Activated CD8-positive, alpha-beta memory T cell treated with anti-CD3 and anti-CD28 coated beads, Interleukin-2, amount 50 U/mL, for 1 hour (primary cell): ENCODE data around the gene GABBR2.
"Not testable (repeated sequence)": the region's sequence is repeated elsewhere in the genome, so short reads cannot be mapped to it uniquely, and the experiment has no call there.

Experiments used
- DNase-seq: peaks from one replicate; pipeline ENCODE4 v3.0.0-alpha.2; 2020; ENCODE audit errors: extremely low read depth

The GABBR2 gene

GRCh38 chr9:98596486-98596885 lies 112.2 kb downstream of the GABBR2 start:
- no peak for DNase-seq

- no peak for DNase-seq
These were observed 114.1 kb downstream of the GABBR2 start for GRCh38 chr9:98594546-98595160.

GRCh38 chr9:98593354-98594253 lies 115.1 kb downstream of the GABBR2 start:
- no peak for DNase-seq

DNA sequence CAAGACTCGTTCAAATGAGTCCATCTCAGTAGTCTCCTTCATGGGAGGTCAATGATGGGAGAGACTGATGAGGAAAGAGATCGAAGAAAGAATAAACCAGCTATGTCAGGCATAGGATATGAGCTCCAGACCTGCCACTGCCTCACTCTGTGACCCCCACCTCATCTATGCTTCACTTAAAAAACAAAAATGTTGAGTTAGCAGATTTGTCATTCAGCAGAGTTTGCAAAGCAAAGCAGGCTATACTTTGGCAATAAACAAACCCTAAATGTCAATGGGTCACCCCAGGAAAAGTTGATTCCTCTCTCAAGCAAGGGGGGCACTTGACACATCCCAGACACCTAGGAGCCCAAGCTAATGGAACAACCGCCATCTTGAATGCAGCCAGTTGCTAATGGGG lies 117.0 kb downstream of the GABBR2 start:
- no peak for DNase-seq

- DNase-seq, result no peak
These were observed 118.6 kb downstream of the GABBR2 start for GRCh38 chr9:98590101-98590500.

GRCh38 chr9:98589102-98589501 lies 119.6 kb downstream of the GABBR2 start:
- DNase-seq, result no peak

DNA sequence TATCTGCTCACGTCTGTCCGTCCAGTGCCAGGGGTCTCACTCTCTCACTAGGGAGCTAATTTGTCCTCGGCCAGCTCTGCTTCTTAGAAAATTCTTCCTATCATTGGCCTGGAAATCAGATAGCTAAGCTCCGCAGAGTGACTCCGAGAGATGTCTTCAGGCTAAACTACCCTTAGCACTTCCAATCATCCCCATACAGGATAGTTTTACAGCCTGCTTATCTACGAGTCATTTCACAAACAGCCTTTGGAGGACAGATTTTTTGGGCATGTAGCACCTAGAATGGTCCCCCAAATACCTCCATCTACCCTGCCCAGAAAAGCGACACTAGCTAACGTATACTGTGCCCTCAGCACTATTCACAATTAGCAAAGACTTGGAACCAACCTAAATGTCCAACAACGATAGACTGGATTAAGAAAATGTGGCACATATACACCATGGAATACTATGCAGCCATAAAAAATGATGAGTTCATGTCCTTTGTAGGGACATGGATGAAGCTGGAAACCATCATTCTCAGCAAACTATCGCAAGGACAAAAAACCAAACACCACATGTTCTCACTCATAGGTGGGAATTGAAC lies 123.8 kb downstream of the GABBR2 start:
- not testable (repeated sequence) for DNase-seq

DNA sequence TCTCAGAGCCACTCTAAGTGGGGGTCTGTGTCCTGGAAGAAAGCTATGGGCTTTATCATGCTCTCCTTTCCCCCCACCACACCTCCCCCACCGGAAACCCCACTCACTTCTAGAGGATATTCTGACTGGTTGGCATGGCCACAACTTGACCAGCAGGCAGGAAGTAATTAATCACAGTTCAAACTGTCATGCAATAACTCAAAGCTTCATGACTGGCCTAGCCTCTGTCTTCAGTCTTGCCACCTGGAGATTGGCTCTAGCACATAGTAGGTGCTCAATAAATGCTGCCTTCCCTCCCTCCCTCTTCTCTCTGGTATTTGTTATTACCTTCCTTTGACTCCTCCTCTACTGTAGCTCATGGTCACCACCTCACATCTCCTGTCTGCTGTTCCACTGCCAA lies 124.7 kb downstream of the GABBR2 start:
- no peak for DNase-seq

DNA sequence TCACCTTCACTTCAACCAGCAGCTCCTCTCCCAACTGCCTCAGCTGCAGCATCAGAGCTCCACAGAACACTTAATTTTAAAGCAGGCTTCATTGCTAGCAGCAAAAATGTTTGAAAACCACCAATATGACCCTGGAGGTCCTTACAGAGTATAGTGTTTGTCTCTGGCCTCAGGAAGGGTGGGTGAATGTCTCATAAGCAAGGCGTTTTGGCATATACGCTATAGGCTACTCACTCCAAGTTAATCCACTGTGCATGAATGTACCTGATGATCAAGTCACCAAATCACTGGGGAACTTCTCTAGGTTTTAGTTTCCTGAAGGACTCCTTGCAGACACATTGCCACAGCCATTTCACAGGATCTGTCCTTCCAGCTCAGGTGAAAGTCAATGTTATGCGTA lies 125.3 kb downstream of the GABBR2 start:
- no peak for DNase-seq

GRCh38 chr9:98580956-98581355 lies 127.8 kb downstream of the GABBR2 start:
- no peak for DNase-seq

- no peak for DNase-seq
These were observed 129.0 kb downstream of the GABBR2 start for GRCh38 chr9:98579700-98580099.

DNA sequence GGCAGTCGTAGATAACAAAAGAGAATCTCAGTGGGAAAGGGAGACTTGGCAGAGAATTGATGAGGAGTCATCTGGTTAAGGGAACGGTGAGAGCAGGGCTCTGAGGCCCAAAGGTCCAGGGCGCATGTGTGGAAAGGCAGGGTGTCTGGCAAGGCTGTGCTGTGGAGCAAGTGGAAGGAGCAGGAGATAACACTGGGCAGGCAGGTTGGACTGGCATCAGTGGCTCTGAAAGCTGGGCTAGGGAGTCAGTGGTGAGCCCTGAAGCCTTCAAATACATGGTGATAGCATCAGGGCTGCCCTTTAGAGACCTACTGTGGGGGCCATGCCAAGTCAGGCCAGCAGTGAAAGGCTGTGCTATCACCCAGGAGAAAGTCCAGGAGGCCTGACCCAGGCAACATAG lies 131.3 kb downstream of the GABBR2 start:
- DNase-seq, result no peak

GRCh38 chr9:98576859-98577258 lies 131.9 kb downstream of the GABBR2 start:
- no peak for DNase-seq

- no peak for DNase-seq
These were observed 132.4 kb downstream of the GABBR2 start for GRCh38 chr9:98576354-98576753.

GRCh38 chr9:98575379-98576346 lies 133.1 kb downstream of the GABBR2 start:
- DNase-seq, result no peak

- no peak for DNase-seq
These were observed 134.9 kb downstream of the GABBR2 start for GRCh38 chr9:98573749-98574278.

DNA sequence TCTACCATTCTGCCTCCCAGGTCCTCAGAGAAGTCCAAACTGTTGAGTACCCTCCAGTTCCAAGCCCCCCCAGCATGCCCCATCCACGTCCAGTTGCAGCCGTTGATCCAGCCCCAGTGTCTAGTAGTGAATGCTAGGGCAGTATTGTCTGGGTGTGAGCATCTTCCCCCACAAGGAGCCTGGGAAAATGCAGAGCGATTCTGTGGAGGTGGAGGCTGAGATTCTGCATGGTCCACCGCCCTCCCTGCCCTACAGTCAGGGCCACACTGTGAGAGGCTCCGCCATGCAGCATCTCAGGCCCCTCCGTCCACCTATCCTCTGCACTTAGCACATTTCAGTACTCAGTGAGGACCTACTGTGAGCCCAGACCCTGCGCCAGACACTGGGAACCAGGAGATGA lies 135.9 kb downstream of the GABBR2 start:
- DNase-seq, result no peak

DNA sequence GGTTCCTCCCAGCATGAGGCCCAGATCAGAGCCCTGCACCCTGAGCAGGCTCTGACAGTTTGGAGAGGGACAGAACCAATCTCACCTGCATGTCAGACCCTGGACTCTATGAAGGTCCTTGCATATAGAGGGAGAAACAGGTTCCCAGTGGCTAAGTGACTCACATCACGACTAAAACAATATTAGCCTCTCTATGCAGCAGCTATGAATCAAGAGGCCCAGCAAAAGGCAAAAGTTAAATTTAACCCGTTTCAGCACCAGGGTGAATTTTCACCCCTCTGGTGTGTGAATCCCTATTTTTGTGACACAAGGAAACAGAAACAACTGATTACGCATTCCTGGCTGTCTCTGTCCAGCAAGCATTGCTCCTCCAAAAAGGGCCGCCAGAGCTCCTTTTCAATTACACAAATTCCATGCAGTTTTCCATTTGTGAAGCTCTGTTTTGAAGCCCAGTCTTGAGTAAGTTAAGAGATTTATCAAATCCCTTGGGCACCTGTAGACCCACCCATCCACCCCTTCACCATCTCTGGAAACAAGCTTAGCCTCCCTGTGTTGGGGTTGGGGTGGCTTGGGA lies 136.6 kb downstream of the GABBR2 start:
- DNase-seq, result no peak

DNA sequence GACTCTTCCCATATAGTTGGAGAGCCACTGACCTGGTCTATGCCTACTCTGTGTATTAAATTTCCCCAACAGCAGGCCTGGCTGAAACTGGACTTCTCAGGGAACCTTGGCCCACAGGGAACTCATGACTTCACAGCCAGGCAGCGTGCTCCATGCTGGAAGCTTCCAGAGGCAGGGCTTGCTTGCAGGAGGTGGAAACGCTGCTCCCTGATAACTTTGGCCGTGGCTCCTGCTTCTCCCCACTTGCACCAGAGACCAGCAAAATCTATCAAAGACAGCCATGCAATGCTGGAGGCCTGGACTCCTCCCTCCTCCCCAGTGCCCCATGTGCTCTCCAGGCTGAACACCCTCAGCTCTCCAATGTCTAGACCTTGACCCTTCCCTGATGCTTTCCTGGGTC lies 137.1 kb downstream of the GABBR2 start:
- no peak for DNase-seq

GRCh38 chr9:98570663-98571440 lies 137.9 kb downstream of the GABBR2 start:
- no peak for DNase-seq
